GM19328 (cell line): ENCODE results near the gene GNGT2.

ENCODE experiments used
- ATAC-seq: cut with Tn5 transposase; IDR thresholded peaks from one replicate; pipeline ENCODE4 v1.9.1; 2021; ENCODE audit warnings: mild to moderate bottlenecking, moderate library complexity; ENCODE audit not compliant: unreplicated experiment

Gene GNGT2

GRCh38 chr17:49229805-49230600, 19.6 kb upstream of the GNGT2 start:
- no peak for ATAC-seq

- ATAC-seq: no peak
These were observed 18.9 kb upstream of the GNGT2 start for GRCh38 chr17:49229076-49229804.

- ATAC-seq: no peak
These were observed 17.3 kb upstream of the GNGT2 start for GRCh38 chr17:49227436-49228261.

GRCh38 chr17:49226771-49227435, 16.5 kb upstream of the GNGT2 start:
- ATAC-seq: no peak

- ATAC-seq: no peak
These were observed 15.3 kb upstream of the GNGT2 start for GRCh38 chr17:49225554-49226236.

- no peak for ATAC-seq
These were observed 14.6 kb upstream of the GNGT2 start for GRCh38 chr17:49224997-49225337.

GRCh38 chr17:49224198-49224996, 14.0 kb upstream of the GNGT2 start:
- ATAC-seq: no peak

GRCh38 chr17:49223517-49224197, 13.3 kb upstream of the GNGT2 start:
- ATAC-seq: no peak

- no peak for ATAC-seq
These were observed 12.8 kb upstream of the GNGT2 start for GRCh38 chr17:49223168-49223516.

- ATAC-seq: no peak
These were observed 9.6 kb upstream of the GNGT2 start for GRCh38 chr17:49219987-49220386.

GRCh38 chr17:49218941-49219913, 8.9 kb upstream of the GNGT2 start:
- ATAC-seq: no peak

- ATAC-seq: no peak
These were observed 7.5 kb upstream of the GNGT2 start for GRCh38 chr17:49217651-49218413.

- no peak for ATAC-seq
These were observed 6.7 kb upstream of the GNGT2 start for GRCh38 chr17:49216953-49217650.

- ATAC-seq: no peak
These were observed 6.1 kb upstream of the GNGT2 start for GRCh38 chr17:49216482-49216881.

GRCh38 chr17:49214676-49215360, 4.4 kb upstream of the GNGT2 start:
- ATAC-seq: no peak

- ATAC-seq: no peak
These were observed 3.5 kb upstream of the GNGT2 start for GRCh38 chr17:49213847-49214246.
